Right renal cortex interstitium (tissue), 3 donors: ENCODE data around the gene PMIS2. TPM values are rescaled to one million over a fixed set of nuclear protein-coding genes. Genes with fewer than 3 reads are reported as not detected.
A peak's percentile ranks its signal among the peaks of the same experiment; 100 is the strongest.
"Not testable (repeated sequence)": the region's sequence is repeated elsewhere in the genome, so short reads cannot be mapped to it uniquely, and the experiment has no call there.

Experiments
- DNase-seq, 3 donors: peaks; one replicate each; pipeline ENCODE4 v3.0.0-alpha.2; 2013; ENCODE audit warnings: low read depth in 3 of 3, low spot score in 2 of 3
- polyA plus RNA-seq, 3 donors: library from polyadenylated mRNA; unstranded; fragments of 120-200 nt; gene quantifications; one replicate each; pipeline ENCODE4 v1.2.1, GENCODE V29; 2013; ENCODE audit not compliant: insufficient read length in 3 of 3

The PMIS2 gene
- polyA plus RNA-seq, 3 donors = not detected

DNA sequence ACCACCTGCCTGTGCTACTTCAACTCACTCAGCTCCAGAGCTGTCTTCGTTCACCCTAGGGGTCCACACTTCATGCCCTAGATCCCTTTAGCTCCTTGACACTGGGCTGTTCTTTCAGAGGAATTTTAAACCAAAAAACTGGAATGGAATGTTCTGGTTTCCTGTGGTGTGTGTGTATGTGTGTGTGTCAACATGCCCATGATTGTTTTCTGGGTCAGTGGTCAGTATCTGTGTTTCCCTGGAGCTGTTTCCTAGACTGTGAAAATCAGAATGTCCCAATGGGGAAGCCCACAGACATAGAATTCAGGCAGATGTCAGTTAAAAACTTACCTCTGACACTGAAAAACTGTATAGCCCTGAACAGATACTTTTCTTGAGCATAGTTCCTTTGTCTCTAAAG is 1.3 kb downstream of the PMIS2 start:
- no peak for DNase-seq

GRCh38 chr19:35590875-35591274 is 4.9 kb downstream of the PMIS2 start:
- no peak for DNase-seq

- DNase-seq = peak in 2 of 3 donors; percentile 27 to 31
Measured at GRCh38 chr19:35592226-35592625, 6.3 kb downstream of the PMIS2 start.

- DNase-seq = not testable (repeated sequence)
Measured at GRCh38 chr19:35595026-35595425, 9.1 kb downstream of the PMIS2 start.

DNA sequence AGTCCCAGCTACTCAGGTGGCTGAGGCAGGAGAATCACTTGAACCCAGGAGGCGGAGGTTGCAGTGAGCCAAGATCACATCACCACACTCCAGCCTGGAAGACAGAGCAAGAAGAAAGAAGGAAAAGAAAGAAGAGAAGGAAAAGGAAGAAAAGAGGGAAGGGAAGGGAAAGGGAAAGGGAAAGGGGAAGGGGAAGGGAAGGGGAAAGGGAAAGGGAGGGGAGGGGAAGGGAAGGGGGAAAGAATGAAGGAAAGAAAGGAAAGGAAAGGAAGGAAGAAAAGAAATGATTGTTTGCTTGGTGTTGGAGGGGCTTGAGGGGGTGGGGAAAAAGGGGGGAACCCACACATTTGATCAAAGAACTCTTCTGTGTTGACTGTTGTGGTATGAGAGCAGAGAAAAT is 10.0 kb downstream of the PMIS2 start:
- DNase-seq = no peak

DNA sequence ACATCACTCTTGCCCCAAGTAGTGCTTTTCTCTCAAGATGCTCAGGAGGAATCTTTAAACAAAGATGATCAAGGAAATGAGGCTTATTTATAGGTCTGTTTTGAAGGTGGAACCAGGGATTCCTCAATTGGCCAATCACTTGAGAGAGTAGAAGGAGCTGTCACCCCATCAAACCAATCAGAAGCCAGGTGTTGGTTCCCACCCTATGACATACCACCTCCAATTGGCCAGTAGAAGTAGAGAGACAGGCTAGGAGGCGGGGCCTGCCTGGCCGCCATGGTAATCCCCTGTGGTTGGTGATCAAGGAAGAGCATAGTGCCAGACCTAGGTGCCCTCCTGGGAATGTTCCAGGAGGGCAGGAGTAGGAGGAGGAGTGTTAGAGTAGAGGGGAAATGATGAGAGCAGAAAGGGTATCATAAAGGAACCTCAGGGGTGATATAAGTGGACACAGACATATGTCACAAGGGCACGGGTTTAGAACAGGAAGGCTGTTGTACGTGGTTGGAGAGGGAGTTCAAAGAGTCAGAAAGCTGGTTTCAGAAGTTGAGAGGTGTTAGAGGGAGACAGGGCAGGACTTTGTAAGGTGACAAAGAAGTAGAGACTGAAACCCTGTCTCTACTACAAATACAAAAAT is 10.5 kb downstream of the PMIS2 start:
- no peak for DNase-seq

GRCh38 chr19:35601971-35602370 is 16.0 kb downstream of the PMIS2 start:
- no peak for DNase-seq

- not testable (repeated sequence) for DNase-seq
Measured at GRCh38 chr19:35604436-35604835, 18.5 kb downstream of the PMIS2 start.

DNA sequence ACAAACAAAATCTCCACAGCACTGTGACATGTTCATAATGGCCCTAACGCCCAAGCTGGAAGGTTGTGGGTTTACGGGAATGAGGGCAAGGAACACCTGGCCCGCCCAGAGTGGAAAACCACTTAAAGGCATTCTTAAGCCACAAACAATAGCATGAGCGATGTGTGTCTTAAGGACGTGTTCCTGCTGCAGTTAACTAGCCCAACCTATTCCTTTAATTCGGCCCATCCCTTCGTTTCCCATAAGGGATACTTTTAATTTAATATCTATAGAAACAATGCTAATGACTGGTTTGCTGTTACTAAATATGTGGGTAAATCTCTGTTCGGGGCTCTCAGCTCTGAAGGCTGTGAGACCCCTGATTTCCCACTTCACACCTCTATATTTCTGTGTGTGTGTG is 21.2 kb downstream of the PMIS2 start:
- not testable (repeated sequence) for DNase-seq

- DNase-seq = no peak
Measured at GRCh38 chr19:35607661-35608060, 21.7 kb downstream of the PMIS2 start.

DNA sequence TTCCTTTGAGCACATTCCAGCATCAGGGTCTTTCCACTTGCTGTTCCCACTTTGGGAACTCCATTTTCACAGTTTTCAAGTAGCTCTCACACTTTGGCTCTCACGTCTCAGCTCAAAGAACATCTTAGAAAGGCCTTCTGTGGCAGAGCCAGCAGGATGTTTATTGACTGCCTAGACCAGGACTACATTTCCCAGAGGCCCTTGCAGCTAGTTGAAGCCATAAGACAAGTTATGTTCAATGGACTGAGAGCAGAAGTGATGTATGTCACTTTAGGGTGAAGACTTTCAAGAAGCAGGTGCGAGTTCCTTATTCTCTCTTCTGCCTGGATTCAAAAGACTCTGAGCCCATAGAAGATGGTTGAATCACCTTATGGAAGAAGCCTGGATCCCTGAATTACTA is 22.3 kb downstream of the PMIS2 start:
- DNase-seq = no peak

DNA sequence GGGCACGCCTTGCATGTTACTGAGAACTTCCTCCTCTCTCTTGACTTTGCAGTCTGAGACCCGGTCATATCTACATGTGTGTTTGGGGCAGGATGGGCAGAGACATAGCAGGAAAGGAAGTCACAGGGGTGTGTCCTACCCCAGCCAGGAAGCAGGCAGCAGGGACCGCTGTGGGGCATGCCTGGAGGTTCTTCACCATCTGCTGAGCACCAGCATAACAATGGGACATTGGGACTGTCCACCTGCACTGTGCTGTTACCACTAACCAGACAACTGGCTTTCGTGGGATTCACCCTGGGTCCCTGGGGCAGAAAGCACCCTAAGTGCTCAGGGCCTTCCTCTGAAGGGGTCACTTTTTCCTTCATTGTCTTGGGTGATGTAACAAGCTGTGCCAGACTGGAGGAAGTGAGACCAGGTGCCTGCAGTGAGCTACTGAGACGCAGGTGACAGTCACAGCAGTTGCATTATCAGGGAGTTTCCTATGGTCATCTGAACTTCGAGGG is 23.9 kb downstream of the PMIS2 start:
- no peak for DNase-seq

- DNase-seq = no peak
Measured at GRCh38 chr19:35612224-35612558, 26.2 kb downstream of the PMIS2 start.

DNA sequence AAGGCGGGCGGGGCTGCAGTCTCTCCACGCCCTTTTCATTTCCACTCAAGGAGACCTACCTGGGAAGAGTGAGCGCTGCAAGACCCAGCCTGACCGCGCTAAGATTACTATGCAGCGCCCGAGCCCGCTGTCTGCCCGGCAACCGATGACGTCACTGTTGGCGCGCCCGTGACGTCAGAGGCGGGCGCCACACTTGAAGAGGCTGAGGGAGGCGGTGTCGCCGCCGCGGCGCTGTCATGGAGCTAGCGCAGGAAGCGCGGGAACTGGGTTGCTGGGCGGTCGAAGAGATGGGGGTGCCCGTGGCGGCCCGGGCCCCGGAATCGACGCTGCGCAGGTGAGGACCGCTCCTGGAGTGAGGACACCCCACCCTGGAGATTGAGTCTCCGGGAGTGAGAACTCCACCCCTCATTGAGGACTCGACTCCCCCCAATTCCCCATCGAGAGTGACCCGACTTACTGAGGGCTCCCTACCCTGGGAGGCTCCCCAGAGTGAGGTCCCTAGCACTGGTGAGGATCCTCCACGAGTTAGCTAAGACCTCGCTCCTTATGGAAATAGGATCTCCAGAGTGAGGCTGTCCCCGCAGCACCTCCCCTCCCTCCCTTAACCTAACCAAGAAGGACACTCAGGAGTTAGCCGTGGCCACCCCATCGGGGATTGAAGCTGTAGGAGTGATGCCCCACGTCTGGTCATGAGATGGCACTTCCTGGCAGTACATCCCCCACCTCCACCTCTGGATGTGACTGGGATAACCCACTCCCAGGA is 26.8 kb downstream of the PMIS2 start, which contains the start of gene HAUS5:
HAUS5 (plus strand) TSS at position 177 of the 763 bp plus-strand sequence; CDS start at position 237, 60 bp downstream.
- peak; percentile 77 to 91 (median 87) for DNase-seq

- no peak for DNase-seq
Measured at GRCh38 chr19:35613574-35613973, 27.6 kb downstream of the PMIS2 start.

DNA sequence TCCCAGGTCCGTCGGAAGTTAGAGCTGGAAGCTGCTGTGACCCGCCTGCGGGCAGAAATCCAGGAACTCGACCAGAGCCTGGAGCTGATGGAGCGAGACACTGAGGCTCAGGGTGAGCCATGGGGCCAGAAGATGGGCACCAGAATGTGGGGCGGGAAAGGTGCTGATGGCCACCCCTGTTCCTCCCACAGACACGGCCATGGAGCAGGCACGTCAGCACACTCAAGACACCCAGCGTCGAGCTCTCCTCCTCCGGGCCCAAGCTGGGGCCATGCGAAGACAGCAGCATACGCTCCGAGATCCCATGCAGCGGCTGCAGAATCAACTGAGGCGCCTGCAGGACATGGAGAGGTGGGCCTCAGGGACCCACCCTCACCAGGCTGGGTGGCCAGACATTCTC is 29.1 kb downstream of the PMIS2 start:
- no peak for DNase-seq

GRCh38 chr19:35618857-35619256 is 32.9 kb downstream of the PMIS2 start:
- DNase-seq = no peak

DNA sequence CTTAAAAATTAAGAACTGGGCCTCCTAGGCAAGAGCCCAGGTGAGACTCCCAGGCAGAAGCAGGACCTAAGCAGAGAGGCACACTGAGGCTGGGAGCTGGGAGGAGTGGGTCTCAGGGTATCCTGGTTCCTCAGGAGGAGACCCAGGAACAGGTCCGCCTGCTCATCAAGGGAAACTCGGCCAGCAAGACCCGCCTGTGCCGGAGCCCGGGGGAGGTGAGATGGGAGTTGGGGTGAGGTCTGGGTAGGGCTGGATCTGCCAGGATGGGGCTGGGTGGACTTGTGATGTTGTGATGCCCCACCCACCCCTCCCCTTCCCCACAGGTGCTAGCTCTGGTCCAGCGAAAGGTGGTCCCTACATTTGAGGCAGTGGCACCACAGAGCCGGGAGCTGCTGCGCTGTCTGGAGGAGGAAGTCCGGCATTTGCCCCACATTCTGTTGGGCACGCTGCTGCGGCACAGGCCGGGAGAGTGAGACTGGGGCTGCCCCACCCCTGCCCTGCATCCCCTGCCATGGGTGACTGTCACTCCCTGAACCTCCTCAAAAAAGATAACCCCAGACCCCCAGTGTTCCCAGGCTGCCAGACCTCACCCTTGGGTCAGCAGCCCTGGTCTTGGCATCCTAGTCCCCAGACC is 33.4 kb downstream of the PMIS2 start:
- DNase-seq = no peak

- no peak for DNase-seq
Measured at GRCh38 chr19:35620001-35620400, 34.0 kb downstream of the PMIS2 start.

GRCh38 chr19:35621708-35622107 is 35.7 kb downstream of the PMIS2 start:
- no peak for DNase-seq

- DNase-seq = no peak
Measured at GRCh38 chr19:35622750-35623149, 36.8 kb downstream of the PMIS2 start.
